T-helper 17 cell (primary cell): Measurements from ENCODE around the gene HFM1. TPM values are rescaled to one million over a fixed set of nuclear protein-coding genes. Genes with fewer than 3 reads are reported as not detected.
"Not testable (repeated sequence)": the region's sequence is repeated elsewhere in the genome, so short reads cannot be mapped to it uniquely, and the experiment has no call there.

Source experiments
- ATAC-seq: fragments of 150-1000 bp; cut with Tn5 transposase; 2 replicates; pipeline ENCODE4 v1.10.0; 2021; ENCODE audit warnings: mild to moderate bottlenecking, moderate library complexity
- DNase-seq, 3 donors: peaks; one replicate each; pipeline versions ENCODE4 v3.0.0 to v3.0.0-alpha.2; 2020 to 2021
- H3K9me3 ChIP-seq: one replicate; pipeline ENCODE4 v1.7.0; 2013; ENCODE audit warnings: low read length, mild to moderate bottlenecking; ENCODE audit not compliant: control insufficient read depth, poor library complexity, severe bottlenecking
- H3K27ac Mint-ChIP-seq: one replicate; pipeline ENCODE4 v1.8.0; 2022; ENCODE audit warnings: mild to moderate bottlenecking, moderate library complexity, mixed read lengths
- H3K27me3 Mint-ChIP-seq: one replicate; pipeline ENCODE4 v1.8.0; 2022; ENCODE audit warnings: mixed read lengths
- H3K36me3 Mint-ChIP-seq: one replicate; pipeline ENCODE4 v1.8.0; 2022; ENCODE audit warnings: low read depth, mixed read lengths
- H3K4me1 Mint-ChIP-seq: one replicate; pipeline ENCODE4 v1.8.0; 2022; ENCODE audit warnings: mild to moderate bottlenecking, mixed read lengths
- H3K4me3 Mint-ChIP-seq: one replicate; pipeline ENCODE4 v1.8.0; 2022; ENCODE audit warnings: mild to moderate bottlenecking, moderate library complexity, mixed read lengths
- total RNA-seq, 4 donors: library from RNA in 2 of 4; stranded (reverse) in 2 of 4; gene quantifications; one replicate each; pipeline ENCODE4 v1.2.3 and lab custom pipeline; 2022 to 2026

Gene HFM1
- total RNA-seq, 2 donors from 2014 or later = not detected

DNA sequence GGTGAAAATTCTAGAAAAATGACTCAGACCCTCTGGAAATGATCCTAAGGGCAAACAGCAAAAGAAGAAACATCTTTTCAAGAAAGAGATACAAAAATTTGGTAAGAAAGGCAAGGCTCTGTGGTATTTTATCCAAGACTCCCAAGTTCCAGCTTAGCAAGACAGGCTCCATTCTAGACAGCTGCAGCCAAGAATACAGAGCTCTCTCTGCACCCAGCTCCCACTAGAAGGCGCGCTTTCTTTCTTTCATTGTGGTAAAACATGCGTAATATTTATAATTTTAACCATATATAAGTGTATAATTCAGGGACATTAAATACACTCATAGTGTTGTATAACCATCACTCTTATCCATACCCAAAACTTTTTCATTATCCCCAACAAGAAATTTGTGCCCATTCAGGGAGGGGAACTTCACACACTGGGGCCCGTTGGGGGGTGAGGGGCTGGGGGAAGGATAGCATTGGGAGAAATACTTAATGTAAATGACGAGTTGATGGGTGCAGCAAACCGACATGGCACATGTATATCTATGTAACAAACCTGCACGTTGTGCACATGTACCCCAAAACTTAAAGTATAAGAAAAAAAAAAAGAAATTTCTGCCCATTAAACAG, 2.2 kb upstream of the HFM1 start:
- Mint-ChIP-seq H3K4me1 (peaks cover 3% of the 10 kb centered on the region), H3K4me3 (no peak overlapping the region), H3K36me3 (no peaks in the 10 kb centered on the region), H3K27me3 (peaks cover 55% of the 10 kb centered on the region), H3K27ac (no peak overlapping the region)
- DNase-seq (no peak), ATAC-seq (no peak)
- no peaks in the 10 kb centered on the region for H3K9me3 ChIP-seq

DNA sequence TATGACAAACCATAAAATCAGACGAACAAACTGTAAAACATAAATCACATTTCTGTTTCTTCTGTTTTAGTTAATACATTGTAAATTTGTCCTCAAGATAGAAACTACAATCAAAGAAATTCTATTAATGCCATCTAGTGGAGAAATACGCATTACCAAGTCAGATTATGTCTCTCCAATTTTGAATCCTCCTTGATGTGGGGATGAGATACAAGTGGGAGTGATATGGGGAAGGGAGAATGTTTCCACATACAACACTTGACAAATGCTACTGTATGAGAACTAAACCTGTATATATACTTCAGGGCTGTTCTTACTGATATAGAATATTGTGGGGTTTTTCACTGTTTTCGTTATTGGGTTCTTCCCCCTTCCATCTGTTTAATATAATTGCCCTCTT, 2.6 kb downstream of the HFM1 start:
- H3K4me1 Mint-ChIP-seq = peaks cover 3% of the 10 kb centered on the region
- H3K9me3 ChIP-seq = no peaks in the 10 kb centered on the region
- H3K27me3 Mint-ChIP-seq = peaks cover 75% of the 10 kb centered on the region
- H3K27ac Mint-ChIP-seq = no peak overlapping the region
- no peak for ATAC-seq
- H3K36me3 Mint-ChIP-seq = peaks cover 2% of the 10 kb centered on the region
- no peak for DNase-seq
- no peak overlapping the region for H3K4me3 Mint-ChIP-seq

DNA sequence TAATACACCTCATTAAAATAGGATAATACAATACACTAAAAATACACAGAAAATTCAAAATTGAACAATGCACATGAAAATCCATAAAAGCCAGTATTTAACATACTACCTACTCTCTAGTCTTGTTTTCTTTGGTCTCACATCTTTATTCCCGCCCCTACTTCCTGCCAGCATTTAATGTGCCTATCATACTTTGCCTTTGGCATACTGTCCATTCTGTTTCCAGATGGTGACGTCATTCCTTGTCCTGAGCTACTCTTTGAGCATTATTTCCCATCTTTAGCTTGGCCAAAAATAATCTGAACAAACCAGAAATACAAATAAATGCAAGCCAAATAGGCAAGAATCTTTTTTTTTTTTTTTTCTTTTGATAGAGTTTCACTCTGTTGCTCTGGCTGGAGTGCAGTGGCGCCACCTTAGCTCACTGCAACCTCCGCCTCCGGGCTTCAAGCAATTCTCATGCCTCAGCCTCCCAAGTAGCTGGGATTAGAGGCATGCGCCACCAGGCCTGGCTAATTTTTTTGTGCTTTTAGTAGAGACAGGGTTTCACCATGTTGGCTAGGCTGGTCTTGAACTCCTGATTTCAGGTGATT, 4.4 kb downstream of the HFM1 start:
- no peak overlapping the region for H3K27ac Mint-ChIP-seq
- peaks cover 70% of the 10 kb centered on the region for H3K27me3 Mint-ChIP-seq
- no peak overlapping the region for H3K4me3 Mint-ChIP-seq
- peaks cover 3% of the 10 kb centered on the region for H3K4me1 Mint-ChIP-seq
- H3K9me3 ChIP-seq = no peaks in the 10 kb centered on the region
- DNase-seq = no peak
- H3K36me3 Mint-ChIP-seq = peaks cover 2% of the 10 kb centered on the region
- no peak for ATAC-seq

DNA sequence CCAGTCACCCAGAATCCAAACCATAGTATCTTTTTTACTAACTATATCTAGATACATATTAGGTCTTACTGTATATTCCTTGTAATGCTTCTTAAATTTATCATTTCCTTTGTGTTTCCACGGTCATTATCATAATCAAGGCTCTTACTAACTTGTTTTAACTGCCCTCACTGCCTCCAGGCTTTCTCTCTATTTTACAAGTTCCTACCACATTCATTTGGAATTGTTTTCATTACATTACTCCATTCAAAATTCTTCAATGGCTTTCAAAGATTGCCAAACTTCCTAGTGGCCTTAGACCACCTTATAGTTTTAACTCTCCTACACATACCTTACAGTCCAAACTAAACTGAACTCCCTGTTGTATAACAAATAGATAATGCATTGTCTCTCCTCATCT, 6.3 kb downstream of the HFM1 start:
- ATAC-seq (no peak), DNase-seq (no peak)
- H3K27ac Mint-ChIP-seq = no peak overlapping the region
- no peaks in the 10 kb centered on the region for H3K4me1 Mint-ChIP-seq
- peaks cover 64% of the 10 kb centered on the region for H3K27me3 Mint-ChIP-seq
- H3K4me3 Mint-ChIP-seq = no peak overlapping the region
- peaks cover 2% of the 10 kb centered on the region for H3K36me3 Mint-ChIP-seq
- no peaks in the 10 kb centered on the region for H3K9me3 ChIP-seq

DNA sequence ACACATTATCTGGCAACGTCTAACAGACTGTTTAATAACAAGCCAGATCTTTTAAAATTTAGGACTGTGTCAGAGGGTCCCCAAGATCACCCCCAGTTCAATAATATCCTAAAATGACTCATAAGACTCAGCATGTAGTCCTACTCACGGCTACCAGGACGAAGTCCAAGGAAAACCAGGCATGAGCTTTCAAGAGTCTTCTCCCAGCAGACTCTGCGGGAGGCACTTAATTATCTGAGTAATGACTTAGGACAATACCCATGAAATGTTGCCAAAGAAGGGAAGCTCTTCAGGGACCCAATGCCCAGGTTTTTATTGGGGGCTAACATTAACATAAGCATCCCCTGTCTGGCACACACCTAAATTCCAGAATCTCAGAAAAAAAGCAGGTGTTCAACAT, 7.0 kb downstream of the HFM1 start:
- Mint-ChIP-seq H3K4me3 (no peak overlapping the region), H3K4me1 (no peaks in the 10 kb centered on the region), H3K36me3 (peaks cover 2% of the 10 kb centered on the region), H3K27ac (no peak overlapping the region), H3K27me3 (peaks cover 60% of the 10 kb centered on the region)
- DNase-seq (no peak), ATAC-seq (no peak)
- H3K9me3 ChIP-seq = no peaks in the 10 kb centered on the region

DNA sequence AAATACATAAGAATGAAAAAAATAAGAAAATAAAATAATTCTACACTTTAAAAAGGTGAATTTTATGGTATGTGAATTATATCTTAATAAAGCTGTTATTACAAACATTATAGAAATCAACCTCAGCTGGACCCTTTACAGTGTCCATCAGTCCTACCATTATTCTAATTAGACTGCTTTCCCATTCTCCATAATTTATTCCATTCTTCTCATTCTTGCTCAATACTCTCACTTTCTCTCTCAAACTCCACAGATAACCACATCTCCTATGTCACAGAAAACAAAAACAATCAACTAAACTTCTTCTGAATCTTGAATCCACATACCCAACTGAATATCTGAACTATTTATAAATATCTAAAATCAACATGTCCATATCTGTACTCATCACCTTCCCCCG, 11.6 kb downstream of the HFM1 start:
- H3K27ac Mint-ChIP-seq = no peak overlapping the region
- H3K4me1 Mint-ChIP-seq = no peaks in the 10 kb centered on the region
- H3K9me3 ChIP-seq = no peaks in the 10 kb centered on the region
- DNase-seq (no peak), ATAC-seq (no peak)
- H3K27me3 Mint-ChIP-seq = peaks cover 35% of the 10 kb centered on the region
- no peaks in the 10 kb centered on the region for H3K36me3 Mint-ChIP-seq
- H3K4me3 Mint-ChIP-seq = no peak overlapping the region

DNA sequence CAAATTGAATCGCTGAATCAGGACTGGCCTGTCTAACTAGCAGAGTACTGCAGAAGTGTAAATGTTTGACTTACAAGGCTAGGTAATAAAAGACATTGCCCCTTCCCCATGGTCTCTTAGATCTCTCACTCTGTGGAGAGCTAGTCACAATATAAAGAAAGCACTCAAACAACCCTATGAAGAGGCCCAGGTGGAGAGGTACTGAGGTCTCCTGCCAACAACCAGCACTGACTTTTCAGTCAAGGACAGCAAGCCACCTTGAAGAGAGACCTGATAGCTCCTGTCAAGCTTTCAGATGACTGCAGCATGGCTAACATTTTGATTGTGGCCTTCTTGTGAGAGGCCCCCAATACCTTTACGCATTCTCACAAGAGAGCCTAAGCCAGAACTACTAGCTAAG, 18.5 kb downstream of the HFM1 start:
- ATAC-seq = no peak

DNA sequence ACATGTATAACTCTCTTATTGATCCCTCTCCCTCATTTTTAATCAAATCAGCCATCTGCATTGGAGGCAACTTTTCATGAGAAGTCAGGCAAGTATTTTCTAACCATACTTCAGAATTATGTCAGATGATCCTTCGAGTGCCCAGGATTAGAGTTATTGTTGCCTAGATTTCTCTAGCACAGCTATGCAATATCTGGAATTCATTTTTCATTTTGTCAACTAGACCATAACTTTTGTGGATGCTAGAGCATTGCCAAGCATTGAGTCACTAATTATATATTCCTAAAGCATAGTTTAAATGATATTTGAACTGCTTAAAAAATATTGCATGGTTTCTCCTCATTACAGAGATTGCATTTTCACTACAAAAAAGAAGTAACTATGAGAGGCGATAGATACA, 21.2 kb downstream of the HFM1 start:
- DNase-seq (no peak), ATAC-seq (no peak)
- no peaks in the 10 kb centered on the region for H3K9me3 ChIP-seq
- no peak overlapping the region for H3K27ac Mint-ChIP-seq
- H3K4me3 Mint-ChIP-seq = no peak overlapping the region
- no peaks in the 10 kb centered on the region for H3K36me3 Mint-ChIP-seq
- H3K4me1 Mint-ChIP-seq = peaks cover 4% of the 10 kb centered on the region
- H3K27me3 Mint-ChIP-seq = peaks cover 40% of the 10 kb centered on the region

More for the DNA sequence above, 18.5 kb downstream of the HFM1 start:
- Mint-ChIP-seq H3K27me3 (peaks cover 51% of the 10 kb centered on the region), H3K4me1 (peaks cover 4% of the 10 kb centered on the region), H3K4me3 (no peak overlapping the region), H3K36me3 (no peaks in the 10 kb centered on the region), H3K27ac (no peak overlapping the region)
- no peaks in the 10 kb centered on the region for H3K9me3 ChIP-seq
- no peak for DNase-seq

DNA sequence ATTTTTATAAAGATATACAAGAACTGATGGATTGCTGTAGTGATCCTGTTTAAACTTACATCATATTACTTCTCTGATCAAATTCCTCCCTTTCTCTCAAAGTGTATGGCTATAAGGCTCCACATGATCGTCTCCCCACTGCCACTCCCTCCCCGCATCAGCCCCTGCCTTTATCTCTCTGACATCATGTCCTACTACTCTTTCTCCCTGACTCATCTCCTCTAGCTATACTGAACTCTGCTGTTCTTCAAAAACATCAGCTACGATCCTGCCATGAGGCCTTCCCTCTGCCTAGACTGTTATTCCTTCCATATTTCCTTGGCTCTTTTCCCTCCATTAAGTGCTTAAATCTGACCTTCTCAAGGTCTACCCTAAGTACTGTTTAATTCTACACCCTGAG, 22.8 kb downstream of the HFM1 start:
- H3K4me1 Mint-ChIP-seq = peaks cover 6% of the 10 kb centered on the region
- H3K27me3 Mint-ChIP-seq = peaks cover 28% of the 10 kb centered on the region
- no peaks in the 10 kb centered on the region for H3K9me3 ChIP-seq
- no peak overlapping the region for H3K27ac Mint-ChIP-seq
- no peak overlapping the region for H3K4me3 Mint-ChIP-seq
- no peaks in the 10 kb centered on the region for H3K36me3 Mint-ChIP-seq
- ATAC-seq (no peak), DNase-seq (no peak)

DNA sequence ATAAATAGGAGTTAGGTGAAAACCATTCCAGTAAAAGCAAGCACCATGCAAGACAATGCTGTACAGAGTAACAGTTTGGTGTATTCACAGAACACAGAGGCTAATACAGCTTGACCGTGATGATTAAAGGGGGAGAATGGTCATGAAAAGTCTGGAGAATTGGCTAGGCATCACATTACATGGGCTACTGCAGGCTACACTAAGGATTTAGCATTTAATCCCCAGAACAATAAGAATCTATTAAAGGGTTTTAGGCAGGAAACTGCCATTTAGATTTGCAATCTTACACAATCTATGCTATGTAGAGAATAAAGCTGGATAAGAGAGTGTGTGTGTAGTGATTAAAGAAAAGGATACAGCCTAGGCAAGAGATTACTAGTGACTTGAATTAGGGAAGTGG, 30.6 kb downstream of the HFM1 start:
- no peaks in the 10 kb centered on the region for H3K36me3 Mint-ChIP-seq
- peaks cover 10% of the 10 kb centered on the region for H3K27me3 Mint-ChIP-seq
- H3K9me3 ChIP-seq = peaks cover 4% of the 10 kb centered on the region
- no peak for DNase-seq
- no peak overlapping the region for H3K4me3 Mint-ChIP-seq
- H3K27ac Mint-ChIP-seq = no peak overlapping the region
- H3K4me1 Mint-ChIP-seq = peaks cover 2% of the 10 kb centered on the region
- no peak for ATAC-seq

DNA sequence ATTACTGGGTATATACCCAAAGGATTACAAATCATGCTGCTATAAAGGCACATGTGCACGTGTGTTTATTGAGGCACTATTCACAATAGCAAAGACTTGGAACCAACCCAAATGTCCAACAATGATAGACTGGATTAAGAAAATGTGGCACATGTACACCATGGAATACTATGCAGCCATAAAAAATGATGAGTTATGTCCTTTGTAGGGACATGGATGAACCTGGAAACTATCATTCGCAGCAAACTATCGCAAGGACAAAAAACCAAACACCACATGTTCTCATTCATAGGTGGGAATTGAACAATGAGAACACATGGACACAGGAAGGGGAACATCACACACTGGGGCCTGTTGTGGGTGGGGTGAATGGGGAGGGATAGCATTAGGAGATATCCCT, 32.4 kb downstream of the HFM1 start:
- H3K4me1 Mint-ChIP-seq, ATAC-seq, H3K36me3 Mint-ChIP-seq, H3K4me3 Mint-ChIP-seq, DNase-seq, H3K27ac Mint-ChIP-seq, H3K9me3 ChIP-seq: not testable (repeated sequence)
- H3K27me3 Mint-ChIP-seq = peaks cover 20% of the 10 kb centered on the region

DNA sequence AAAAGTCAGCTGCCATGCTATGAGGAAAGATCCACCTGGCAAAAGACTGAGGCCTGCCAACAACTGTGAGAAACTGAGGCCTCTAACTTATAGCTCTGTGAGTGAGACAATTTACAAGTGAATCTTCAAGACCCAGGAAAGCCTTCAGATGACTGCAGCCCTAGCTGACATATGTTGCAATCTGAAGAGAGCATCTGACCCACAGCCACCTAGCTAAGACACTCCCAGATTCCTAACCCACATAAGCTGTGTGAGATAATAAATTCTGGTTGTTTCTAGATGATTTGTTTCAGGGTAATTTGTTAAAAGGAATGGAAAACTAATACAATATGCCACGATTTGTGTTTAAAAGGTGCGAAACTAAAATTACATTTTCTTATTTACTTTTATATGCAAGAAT, 55.1 kb downstream of the HFM1 start:
- H3K36me3 Mint-ChIP-seq = peaks cover 4% of the 10 kb centered on the region
- peaks cover 2% of the 10 kb centered on the region for H3K9me3 ChIP-seq
- H3K4me3 Mint-ChIP-seq = no peak overlapping the region
- no peak for ATAC-seq
- H3K27me3 Mint-ChIP-seq = peaks cover 10% of the 10 kb centered on the region
- no peaks in the 10 kb centered on the region for H3K4me1 Mint-ChIP-seq
- no peak overlapping the region for H3K27ac Mint-ChIP-seq
- no peak for DNase-seq

DNA sequence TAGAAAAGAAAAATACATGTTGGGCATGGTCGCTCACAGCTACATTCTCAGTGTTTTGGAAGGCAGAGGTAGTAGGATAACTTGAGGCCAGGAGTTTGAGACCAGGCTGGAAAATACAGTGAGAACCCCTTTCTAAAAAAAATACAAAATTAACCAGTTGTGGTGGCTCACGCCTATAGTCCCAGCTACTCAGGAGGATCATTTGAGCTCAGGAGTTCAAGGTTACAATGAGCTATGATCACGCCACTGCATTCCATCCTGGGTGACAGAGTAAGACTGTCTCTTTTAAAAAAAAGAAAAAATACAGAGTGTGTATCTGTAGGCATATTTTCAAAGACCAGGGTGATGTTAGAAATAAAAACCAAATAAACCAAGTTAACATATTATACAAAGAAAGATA, 57.8 kb downstream of the HFM1 start:
- H3K27me3 Mint-ChIP-seq = peaks cover 15% of the 10 kb centered on the region
- ATAC-seq (no peak), DNase-seq (no peak)
- H3K36me3 Mint-ChIP-seq = peaks cover 4% of the 10 kb centered on the region
- H3K9me3 ChIP-seq = no peaks in the 10 kb centered on the region
- H3K4me3 Mint-ChIP-seq = no peak overlapping the region
- no peak overlapping the region for H3K27ac Mint-ChIP-seq
- no peaks in the 10 kb centered on the region for H3K4me1 Mint-ChIP-seq

DNA sequence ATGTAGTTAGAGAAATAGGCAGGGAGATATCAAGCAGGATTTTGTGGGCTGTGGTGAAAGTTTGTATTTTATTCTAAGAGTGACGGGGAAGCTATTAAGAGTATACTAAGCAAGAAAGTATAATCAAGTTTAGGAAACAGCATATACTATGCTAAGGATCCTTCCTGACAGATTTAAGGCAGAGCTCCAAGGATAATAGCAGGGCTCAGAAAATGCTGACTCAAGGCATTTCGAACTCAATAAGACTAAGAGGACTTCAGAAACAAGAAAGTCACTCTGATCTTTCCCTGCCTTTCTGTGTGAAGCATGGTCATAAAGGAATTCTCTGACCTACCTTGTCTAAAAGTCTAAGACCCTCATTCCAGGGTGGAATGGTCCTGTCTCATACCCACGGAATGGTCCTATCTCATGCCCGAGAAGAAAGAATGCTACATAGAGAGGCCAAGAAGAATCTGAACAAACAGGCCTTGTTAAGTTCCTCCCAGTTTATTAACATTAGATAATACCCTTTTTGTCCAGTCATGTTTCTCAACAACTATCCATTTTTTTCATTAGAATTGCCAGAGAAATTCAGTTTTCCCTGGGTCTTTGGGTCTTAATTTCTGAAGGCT, 59.1 kb downstream of the HFM1 start:
- no peaks in the 10 kb centered on the region for H3K9me3 ChIP-seq
- Mint-ChIP-seq H3K4me3 (no peak overlapping the region), H3K27me3 (peaks cover 22% of the 10 kb centered on the region), H3K27ac (no peak overlapping the region), H3K36me3 (peaks cover 4% of the 10 kb centered on the region), H3K4me1 (no peaks in the 10 kb centered on the region)
- DNase-seq = no peak
- no peak for ATAC-seq
